Right renal cortex interstitium (tissue), 3 donors: ENCODE measurements around the gene LAMA5. TPM values are rescaled to one million over a fixed set of nuclear protein-coding genes. Genes with fewer than 3 reads are reported as not detected.

Source experiments
- DNase-seq, 3 donors: peaks; one replicate each; pipeline ENCODE4 v3.0.0-alpha.2; 2013; ENCODE audit warnings: low read depth in 3 of 3, low spot score in 2 of 3
- polyA plus RNA-seq, 3 donors: library from polyadenylated mRNA; unstranded; fragments of 120-200 nt; gene quantifications; one replicate each; pipeline ENCODE4 v1.2.1, GENCODE V29; 2013; ENCODE audit not compliant: insufficient read length in 3 of 3

The LAMA5 gene
- polyA plus RNA-seq, 3 donors = 72.5 to 82.7 (median 79.9) TPM

- DNase-seq = no peak
Measured at GRCh38 chr20:62360854-62361798, 6.0 kb downstream of the LAMA5 start.

DNA sequence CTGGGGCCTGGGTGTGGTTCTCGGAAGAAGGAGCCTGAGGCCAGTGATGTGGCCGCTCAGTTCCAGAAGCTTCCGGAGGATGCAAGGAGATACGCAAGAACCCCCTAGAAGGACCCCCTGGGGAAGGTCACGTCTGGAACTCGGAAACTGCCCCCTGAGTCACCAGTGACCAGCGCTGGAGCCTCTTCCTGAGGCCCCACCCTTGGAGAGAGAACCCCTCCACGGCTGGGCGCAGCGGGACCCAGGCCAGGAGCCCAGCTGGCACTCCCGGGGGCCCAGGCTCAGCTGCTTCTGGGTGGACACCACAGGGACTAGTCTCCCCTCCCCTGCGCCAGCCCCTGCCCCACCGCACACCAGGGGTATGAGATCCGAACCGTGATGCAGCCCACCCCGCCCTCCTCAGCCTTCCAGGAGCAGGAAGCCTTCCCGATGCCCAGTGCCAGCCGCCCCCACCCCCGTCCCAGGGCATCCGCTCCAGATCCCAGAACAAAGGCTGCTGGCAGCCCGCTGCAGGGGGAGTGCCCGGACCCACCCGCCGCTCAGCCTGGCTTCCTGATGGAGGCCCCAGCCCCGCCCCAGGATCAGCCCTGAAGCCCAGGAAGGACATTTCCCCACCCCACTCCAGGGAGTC lies 7.5 kb downstream of the LAMA5 start:
- no peak for DNase-seq

DNA sequence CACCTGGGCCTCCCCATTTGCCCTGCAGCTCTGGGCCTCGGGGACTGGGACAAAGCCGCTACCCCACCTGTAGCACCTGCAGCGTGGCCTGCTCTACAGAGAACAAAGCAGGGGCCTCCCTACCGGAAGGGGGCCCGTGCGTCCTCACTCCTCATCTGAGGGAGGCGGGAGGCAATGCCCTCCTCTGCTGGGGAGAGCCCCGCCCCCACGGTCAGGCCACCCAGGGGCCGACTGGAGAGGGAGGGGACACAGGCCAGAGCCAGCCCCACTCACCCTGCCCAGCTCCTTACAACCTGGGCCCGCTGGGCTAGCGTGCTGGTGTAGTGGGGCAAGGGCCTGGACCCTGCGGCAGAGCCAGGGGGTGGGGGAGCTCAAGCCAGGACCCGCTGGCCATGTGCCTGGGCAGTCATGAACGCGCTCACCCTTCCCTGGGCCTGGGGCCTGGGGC lies 8.0 kb downstream of the LAMA5 start:
- no peak for DNase-seq

DNA sequence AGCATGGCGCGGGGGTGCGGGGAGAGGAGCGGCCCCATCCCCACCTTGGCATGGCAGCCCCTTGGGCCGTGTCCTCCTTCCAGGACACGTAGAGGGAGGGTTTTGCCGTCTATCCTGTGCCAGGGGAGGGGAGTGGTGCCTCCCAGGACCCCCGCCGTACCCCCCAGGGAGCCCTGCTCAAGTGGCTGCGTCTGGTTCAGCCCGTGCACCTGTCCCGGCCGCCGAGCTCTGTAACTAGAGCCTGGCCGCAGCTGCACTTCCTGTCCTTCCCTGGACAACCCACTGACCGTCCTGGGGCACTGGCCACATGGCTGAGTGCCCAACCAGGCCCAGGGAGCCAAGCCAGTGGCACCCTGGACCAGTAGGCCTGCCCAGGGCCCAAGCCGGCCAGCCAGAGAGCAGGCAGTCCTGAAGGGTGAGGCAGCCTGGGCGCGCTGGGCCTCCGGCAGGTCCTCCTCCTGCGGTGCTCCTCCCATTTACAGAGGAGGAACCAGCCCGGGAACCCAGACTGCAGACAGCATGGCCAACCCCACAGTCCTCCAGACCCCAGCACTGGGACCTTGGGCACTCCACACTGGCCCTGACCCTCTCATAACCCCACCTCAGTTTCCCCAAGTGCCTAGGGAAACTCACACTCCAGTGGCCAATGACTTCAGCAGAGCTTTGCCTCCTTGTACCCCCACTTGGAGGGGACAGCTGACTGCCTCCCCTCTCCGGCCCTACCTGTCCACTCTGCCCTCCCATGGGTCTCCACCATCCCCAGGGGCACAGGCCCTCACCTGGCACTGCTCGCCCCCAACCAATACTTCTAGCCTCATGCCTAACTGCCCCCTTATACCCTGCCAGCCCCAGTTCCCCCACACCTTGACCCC lies 8.7 kb downstream of the LAMA5 start:
- DNase-seq = no peak

GRCh38 chr20:62357681-62358080 lies 9.4 kb downstream of the LAMA5 start:
- DNase-seq = no peak

DNA sequence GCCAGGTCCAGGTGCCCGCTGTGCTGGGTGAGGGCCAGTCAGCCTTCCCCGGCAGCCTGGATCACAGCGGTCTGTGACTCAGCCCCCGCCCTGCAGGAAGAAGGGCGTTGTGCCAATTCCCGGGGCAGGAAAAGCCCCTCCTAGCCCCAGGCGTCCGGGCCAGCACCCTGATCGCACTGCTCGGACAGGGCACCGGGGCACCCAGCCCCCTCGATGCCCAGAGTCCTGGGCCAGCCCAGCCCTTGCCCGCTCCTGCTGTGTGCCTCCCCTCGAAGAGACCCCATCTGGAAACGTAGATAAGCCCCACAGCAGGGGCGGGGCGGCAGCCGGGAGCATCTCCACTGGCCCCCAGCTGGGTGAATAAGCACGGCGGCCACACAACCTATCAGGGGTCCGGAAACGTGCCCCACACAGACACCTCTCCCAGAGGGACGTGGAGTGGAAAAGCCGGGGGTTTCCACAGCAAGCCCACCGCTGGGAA lies 9.9 kb downstream of the LAMA5 start:
- DNase-seq = no peak

GRCh38 chr20:62356589-62357186 lies 10.4 kb downstream of the LAMA5 start:
- DNase-seq = no peak

GRCh38 chr20:62355878-62356588 lies 11.1 kb downstream of the LAMA5 start:
- DNase-seq = no peak

- no peak for DNase-seq
Measured at GRCh38 chr20:62355516-62355877, 11.6 kb downstream of the LAMA5 start.

DNA sequence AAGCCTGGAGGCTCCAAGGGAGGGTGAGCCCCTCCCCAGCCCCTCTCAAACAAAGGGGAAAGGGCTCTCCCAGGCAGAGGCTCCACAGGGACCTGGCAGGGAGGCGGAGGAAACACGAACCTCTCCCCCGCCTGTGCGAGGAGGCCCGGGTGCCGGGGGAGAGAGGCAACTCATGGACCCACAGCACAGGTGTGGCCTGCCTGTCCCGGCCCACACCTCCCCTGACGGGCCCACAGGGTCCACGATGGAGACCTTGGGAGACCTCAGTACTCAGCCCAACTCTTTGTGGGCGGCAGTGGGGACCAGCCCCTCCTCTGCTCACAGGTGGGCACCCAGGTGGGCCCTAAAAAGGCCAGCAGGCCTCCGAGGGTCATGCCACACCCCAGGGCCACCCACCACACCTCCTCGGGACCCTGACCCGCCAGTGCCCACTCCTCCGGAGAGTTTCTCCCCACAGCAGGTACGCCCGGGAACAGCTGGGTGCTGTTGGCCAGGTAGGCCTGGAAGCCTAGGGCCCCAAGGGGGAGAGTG lies 12.2 kb downstream of the LAMA5 start:
- DNase-seq = no peak

- DNase-seq = no peak
Measured at GRCh38 chr20:62354031-62354808, 12.9 kb downstream of the LAMA5 start.

DNA sequence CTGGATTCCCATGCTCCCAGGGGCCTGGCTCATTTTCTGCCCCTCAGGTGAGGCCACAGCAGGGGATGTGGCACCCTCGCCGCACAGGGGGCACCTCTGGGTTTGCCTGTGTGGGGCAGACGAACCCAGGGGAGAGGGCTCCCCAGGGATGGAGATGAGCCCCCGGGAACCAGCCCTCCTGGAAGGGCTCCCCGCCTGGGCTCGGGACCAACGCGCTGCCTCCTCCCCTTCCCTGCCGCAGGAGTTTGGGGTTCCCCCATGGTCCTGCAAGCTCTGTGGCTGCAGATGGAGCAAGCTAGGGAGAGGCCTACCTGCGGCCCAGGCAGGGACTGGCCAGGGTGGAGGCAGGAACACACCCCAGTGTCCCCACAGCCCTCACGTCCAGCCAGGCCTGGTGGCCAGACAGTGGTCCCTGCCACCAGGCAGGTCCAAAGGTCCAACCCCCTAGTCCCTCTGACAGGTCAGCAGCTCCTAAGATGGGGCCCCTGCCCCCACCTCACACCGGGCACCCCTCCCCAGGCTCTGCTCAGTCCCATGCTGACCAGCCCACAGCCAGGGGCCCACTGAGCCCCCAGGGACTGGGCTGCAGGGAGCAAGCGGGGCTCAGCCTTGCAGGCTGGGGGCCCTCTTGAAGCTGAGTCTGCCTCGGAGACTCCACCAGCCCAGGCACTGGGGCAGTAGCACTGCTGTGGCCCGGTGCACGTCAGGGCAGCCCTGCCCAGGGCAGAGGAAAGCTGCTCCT lies 13.7 kb downstream of the LAMA5 start:
- no peak for DNase-seq

DNA sequence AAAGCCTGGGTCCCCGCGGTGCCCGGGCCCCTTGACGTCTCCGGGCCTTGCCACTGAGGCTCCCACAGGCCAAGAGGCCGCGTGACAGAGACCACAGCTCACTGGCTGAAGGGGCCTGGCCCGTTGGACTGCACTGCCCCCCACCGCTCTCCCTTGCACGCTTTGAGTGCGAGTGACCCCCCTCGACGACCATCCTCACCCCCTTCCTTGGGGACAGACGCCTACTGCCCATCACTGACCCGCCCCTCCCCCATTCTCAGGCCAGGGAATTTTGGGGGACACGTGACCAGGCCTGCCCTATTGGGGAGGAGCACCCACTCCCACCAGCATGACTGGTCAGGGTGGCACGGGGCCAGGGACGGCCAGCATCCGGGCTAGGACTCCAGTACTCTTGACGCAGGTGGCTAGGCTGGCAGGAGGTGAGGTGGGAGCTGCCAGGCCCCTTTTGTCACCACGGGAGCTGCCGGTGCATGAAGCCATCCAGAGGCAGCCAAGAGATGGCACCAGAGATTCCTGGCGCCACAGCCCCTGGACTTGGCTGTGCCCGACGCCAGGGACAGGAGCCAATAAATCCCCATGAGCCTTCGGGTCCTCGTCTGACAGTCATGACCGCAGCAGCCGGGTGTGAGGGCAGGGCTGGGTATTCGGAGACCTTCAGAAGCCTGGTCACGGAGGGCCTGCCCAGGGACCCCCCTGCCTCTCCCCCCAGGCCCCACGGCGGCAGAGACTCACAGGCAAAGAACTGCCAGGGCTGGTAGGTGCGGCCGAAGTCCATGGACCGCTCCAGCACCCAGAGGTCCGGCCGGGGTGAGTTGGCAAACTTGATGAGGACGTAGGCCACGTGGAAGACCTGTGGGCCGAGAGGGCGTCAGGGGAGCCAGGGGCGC lies 14.5 kb downstream of the LAMA5 start:
- no peak for DNase-seq

- DNase-seq = no peak
Measured at GRCh38 chr20:62351469-62352401, 15.4 kb downstream of the LAMA5 start.

DNA sequence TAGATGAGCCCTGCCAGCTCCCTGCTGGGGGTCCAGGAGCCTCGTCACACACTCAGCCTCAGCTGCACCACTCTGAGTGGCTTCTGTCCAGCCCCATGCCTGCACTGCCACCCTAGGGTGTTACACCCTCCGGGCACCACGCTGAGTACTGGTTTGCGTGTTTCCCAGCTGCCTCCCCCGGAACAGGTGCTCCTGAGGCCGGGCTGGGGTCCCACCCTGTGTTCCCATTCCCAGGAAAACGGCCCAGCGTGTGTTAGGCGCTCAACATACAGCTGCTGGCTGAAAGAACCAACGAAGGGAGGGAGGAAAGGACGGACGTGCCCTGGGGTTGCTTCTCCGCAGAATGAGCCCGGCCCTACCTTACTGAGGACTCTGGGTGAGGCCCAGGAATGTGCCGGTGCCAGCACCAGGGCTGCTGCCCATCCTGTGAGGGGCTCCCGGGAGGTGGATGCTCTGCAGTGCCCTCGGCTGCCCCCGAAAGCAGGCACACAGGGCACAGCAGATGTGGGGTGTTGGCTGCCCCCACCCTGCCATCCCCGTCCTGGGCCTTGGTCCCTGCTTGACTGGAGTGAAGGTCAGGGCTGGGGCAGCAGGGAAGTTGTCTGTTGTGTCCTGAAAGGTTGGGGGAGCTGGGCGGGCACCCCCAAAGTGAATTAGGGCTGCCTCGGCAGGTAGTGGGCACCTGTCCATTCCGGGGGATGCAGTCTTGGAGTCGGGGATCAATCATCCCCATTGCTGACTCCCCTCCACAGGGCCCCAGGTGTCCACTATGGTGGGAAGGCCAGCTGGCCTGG lies 16.3 kb downstream of the LAMA5 start:
- DNase-seq = no peak
